Astrocyte of the spinal cord (primary cell): ENCODE measurements around the gene GFOD2.

Experiments used
- DNase-seq: peaks from one replicate; pipeline ENCODE4 v3.0.0; 2011; ENCODE audit warnings: low read depth, low spot score
- H3K4me3 ChIP-seq: 2 replicates; pipeline ENCODE4 v1.5.1; 2011; ENCODE audit warnings: low read depth, mild to moderate bottlenecking, low read length, moderate library complexity
- CTCF ChIP-seq: IDR thresholded peaks from 2 replicates; pipeline ENCODE4 v1.5.1; 2012; ENCODE audit warnings: low read depth, mild to moderate bottlenecking, low read length, inconsistent platforms
- in situ Hi-C: cut with HindIII; loops from 2 replicates; pipeline ENCODE4 v1.10.0; 2017; ENCODE audit warnings: low sequenced_read_pairs

The GFOD2 gene

GRCh38 chr16:67683767-67684166 lies 35.3 kb downstream of the GFOD2 start:
- no peak for DNase-seq
- no peak overlapping the region for H3K4me3 ChIP-seq
- no peak for TF ChIP-seq CTCF
- in situ Hi-C loops = no loop called here

GRCh38 chr16:67679935-67680897 lies 38.9 kb downstream of the GFOD2 start:
- no peak overlapping the region for H3K4me3 ChIP-seq
- DNase-seq = no peak
- in situ Hi-C loops = no loop called here

GRCh38 chr16:67678354-67679023 lies 40.6 kb downstream of the GFOD2 start:
- no peak for DNase-seq
- in situ Hi-C loops = no loop called here
- no peak overlapping the region for H3K4me3 ChIP-seq

More at GRCh38 chr16:67679935-67680897, 38.9 kb downstream of the GFOD2 start:
- no peak for TF ChIP-seq CTCF

GRCh38 chr16:67677712-67678111 lies 41.4 kb downstream of the GFOD2 start:
- DNase-seq = no peak
- no peak for TF ChIP-seq CTCF
- in situ Hi-C loops = no loop called here

More at GRCh38 chr16:67678354-67679023, 40.6 kb downstream of the GFOD2 start:
- no peak for TF ChIP-seq CTCF

GRCh38 chr16:67676939-67677338 lies 42.2 kb downstream of the GFOD2 start:
- in situ Hi-C loops = no loop called here
- H3K4me3 ChIP-seq = no peak overlapping the region
- no peak for TF ChIP-seq CTCF
- DNase-seq = no peak

More at GRCh38 chr16:67677712-67678111, 41.4 kb downstream of the GFOD2 start:
- H3K4me3 ChIP-seq = no peak overlapping the region

GRCh38 chr16:67676516-67676915 lies 42.6 kb downstream of the GFOD2 start:
- no peak for TF ChIP-seq CTCF
- no peak overlapping the region for H3K4me3 ChIP-seq
- in situ Hi-C loops = no loop called here
- no peak for DNase-seq
